DOHH2 (cell line): ENCODE measurements around the gene RBM22.

ENCODE experiments used
- EZH2phosphoT487 ChIP-seq: fragments of 200-600 bp; sonication (generic); IDR thresholded peaks from 2 replicates; pipeline ENCODE4 v1.6.1; 2017; ENCODE audit warnings: borderline replicate concordance, mild to moderate bottlenecking, antibody characterized with exemption, low read length, moderate library complexity, mixed read lengths
- TF ChIP-seq, protein P1 (sequence below): fragments of 200-600 bp; sonication (generic); IDR thresholded peaks from one replicate; pipeline ENCODE4 v1.5.1; 2014; ENCODE audit warnings: antibody characterized with exemption, mild to moderate bottlenecking, low read depth, low read length; ENCODE audit not compliant: poor library complexity, severe bottlenecking

DNA sequence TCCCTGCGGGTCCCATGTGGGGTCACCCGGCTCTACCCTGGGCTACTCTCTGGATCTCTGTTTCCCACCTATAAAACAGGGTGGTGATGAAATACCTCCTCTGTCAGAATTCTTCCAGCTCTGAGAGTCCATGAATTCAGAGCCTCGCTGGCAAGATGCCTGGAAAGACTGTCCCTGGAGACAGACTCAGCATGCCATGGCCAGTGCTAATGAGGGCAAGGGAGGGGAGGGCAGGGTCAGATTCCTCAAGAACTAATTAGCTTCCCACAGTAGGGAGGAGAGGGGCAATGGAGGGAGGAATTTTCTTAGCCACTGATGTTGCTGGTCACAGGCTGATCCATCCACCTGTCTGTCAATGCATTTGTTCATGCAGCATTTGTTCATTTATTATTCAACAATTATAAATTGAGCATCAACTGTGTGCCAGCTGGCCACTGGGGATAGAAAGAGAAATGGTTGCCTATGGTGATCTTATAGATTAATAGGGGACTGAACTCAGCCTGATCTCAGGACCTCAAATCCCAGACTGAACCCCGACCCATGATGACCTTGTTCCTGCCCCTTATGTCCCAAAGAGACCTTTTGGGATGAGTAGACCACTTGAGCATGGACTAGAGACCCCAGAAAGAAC is 55.7 kb downstream of the RBM22 start:
- TF ChIP-seq, protein P1, sequence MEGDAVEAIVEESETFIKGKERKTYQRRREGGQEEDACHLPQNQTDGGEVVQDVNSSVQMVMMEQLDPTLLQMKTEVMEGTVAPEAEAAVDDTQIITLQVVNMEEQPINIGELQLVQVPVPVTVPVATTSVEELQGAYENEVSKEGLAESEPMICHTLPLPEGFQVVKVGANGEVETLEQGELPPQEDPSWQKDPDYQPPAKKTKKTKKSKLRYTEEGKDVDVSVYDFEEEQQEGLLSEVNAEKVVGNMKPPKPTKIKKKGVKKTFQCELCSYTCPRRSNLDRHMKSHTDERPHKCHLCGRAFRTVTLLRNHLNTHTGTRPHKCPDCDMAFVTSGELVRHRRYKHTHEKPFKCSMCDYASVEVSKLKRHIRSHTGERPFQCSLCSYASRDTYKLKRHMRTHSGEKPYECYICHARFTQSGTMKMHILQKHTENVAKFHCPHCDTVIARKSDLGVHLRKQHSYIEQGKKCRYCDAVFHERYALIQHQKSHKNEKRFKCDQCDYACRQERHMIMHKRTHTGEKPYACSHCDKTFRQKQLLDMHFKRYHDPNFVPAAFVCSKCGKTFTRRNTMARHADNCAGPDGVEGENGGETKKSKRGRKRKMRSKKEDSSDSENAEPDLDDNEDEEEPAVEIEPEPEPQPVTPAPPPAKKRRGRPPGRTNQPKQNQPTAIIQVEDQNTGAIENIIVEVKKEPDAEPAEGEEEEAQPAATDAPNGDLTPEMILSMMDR: no peak
- TF ChIP-seq EZH2phosphoT487: no peak
